HG03571 (cell line): Measurements from ENCODE around the gene RORC.
A peak's percentile ranks its signal among the peaks of the same experiment; 100 is the strongest.
"Not testable (repeated sequence)": the region's sequence is repeated elsewhere in the genome, so short reads cannot be mapped to it uniquely, and the experiment has no call there.

ENCODE experiments used
- ATAC-seq: cut with Tn5 transposase; IDR thresholded peaks from one replicate; pipeline ENCODE4 v1.9.1; 2021; ENCODE audit not compliant: unreplicated experiment

RORC gene

DNA sequence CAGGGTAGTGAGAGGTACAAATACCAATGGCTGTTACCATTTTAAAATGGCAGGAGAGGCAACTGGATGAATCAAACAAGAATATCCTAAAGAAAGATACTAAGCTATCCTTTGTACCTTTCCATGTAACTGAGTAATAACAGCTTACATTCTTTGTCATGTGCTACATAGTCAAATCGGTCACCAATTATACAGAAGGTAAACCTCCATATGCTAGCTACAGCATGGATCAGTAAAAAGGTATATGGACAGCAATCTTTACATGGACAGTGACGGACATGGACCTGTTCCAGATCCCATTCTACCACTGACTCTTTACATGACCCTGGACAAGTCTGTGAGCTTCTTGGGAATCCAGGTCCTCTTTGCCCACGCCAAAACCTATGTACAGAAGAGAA, 54.9 kb downstream of the RORC start:
- ATAC-seq = no peak

DNA sequence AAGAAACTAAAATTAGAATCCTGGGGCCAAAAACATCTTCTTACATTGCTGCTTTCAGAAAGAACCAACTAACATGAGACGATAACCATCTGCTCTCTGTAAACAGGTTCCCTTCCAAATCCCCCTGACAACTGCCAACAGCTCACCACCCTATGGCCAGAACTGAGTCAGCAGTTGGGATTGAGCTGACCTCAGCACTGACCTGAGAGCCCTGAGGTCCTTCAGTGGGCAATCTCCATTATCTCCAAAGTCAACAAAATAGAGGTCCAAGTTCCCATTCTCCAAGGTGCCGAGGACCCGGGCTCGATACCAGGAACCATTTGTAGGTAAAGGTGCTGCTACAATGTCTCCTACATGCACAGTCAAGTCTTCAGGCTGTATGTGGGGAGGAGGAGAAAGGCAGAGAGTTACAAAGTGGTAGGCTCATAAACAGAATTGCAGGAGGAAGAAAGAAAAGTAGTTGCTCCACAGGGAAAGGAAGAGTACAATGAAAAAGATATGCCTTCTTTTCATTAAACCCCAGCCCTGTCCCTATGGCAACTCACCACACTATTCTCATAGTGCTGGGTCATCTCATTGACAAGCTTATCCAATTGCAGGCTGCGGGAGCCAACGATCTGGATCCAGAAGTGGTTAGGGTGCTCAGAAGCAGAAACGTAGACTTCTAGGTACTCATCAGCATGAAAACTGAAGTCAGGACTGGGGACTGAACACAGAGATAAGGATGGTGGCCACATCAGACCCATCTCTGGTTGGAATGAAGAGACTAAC, 55.5 kb downstream of the RORC start:
- ATAC-seq = no peak

DNA sequence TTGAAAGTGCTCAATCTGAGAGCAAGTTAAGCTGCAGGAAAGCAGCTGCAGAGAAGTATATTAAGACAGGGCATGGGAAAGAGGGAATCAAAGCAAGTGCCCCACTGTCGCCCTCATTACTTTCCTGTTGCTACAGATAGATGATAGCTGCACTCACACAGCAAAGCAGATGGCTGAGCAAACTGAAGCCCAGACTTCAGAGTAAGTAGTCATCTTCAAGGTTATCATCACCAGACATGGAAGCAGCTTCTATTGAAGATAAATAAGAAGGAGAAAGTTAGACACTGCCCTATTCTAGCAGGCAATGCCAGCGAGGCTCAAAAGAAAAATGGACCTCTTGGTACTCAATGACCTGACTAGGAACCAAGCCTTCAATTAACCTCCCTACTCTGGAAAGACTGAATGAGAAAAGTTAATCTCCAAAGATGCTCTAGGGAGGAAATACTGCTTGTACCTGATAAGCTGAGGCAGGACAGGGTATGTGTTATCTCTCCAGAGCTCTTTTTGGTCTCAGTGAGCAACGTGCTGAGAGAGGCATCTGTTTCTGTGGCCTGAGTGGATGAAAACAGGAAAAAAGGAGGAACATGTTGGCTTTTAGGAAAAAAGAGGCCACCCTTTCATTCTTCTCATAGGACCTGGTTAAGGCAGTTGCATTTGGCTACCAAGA, 57.2 kb downstream of the RORC start:
- no peak for ATAC-seq

DNA sequence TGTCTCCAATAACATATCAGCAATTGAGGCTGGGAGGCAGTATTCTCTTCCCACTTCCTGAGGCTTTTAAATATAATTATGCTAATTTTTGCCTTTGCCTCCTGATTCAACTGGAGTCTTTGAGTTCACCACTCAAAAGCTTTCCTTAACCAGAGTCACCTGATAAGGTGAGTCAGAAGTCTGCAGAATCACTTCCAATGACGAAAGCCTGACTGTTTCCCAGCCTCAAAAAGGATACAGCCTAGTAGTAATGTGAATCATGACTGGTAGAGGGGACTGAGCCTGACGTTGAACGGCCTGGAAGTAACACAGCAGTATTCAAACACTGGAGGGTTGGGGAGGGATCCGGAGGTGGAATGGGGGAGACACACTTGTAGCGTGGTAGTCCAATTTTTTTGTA, 57.9 kb downstream of the RORC start:
- ATAC-seq = no peak

DNA sequence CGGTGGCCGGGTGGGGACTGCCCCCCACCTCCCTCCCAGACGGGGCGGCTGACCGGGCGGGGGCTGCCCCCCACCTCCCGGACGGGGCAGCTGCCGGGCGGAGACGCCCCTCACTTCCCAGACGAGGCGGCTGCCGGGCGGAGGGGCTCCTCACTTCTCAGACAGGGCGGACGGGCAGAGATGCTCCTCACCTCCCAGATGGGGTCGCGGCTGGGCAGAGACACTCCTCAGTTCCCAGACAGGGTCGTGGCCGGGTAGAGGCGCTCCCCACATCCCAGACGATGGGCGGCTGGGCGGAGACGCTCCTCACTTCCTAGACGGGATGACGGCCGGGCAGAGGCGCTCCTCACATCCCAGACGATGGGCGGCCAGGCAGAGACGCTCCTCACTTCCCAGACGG, 62.3 kb downstream of the RORC start:
- not testable (repeated sequence) for ATAC-seq

DNA sequence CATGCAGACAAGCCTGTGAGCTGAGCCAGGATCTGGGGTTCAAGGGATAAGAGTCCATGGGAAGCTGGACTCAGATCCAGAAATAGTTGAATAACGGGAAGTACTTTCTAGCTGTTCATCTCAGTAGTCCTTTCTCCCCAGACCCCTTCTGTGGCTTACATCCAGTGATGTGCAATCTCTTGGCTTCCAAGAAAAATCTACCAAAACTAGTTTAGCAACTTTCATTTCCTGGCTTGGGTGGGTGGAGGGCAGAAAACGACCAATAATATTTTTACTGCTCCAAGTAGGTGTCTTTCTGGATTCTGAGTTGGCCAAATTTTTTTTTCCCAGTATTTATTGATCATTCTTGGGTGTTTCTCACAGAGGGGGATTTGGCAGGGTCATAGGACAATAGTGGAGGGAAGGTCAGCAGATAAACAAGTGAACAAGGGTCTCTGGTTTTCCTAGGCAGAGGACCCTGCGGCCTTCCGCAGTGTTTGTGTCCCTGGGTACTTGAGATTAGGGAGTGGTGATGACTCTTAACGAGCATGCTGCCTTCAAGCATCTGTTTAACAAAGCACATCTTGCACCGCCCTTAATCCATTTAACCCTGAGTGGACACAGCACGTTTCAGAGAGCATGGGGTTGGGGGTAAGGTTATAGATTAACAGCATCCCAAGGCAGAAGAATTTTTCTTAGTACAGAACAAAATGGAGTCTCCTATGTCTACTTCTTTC, 63.1 kb downstream of the RORC start:
- ATAC-seq = not testable (repeated sequence)

DNA sequence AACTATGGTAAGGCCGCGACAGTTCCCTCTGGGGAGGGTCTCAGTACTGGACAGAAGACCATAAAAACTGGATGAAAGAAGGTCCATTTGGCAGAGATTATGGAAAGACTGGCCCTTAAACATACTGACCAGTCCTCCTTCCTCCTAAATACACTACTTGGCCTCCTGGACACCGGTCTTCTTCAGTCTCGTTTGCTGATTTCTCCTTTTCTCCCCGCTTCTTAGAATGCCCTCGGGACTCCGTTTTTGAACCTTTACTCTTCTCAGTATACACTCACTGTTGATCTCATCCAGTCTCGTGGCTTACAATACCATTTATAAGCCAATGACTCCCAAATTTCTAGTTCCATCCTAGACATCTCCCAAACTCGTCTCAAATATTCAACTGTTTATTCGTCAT, 67.6 kb downstream of the RORC start:
- ATAC-seq = no peak

DNA sequence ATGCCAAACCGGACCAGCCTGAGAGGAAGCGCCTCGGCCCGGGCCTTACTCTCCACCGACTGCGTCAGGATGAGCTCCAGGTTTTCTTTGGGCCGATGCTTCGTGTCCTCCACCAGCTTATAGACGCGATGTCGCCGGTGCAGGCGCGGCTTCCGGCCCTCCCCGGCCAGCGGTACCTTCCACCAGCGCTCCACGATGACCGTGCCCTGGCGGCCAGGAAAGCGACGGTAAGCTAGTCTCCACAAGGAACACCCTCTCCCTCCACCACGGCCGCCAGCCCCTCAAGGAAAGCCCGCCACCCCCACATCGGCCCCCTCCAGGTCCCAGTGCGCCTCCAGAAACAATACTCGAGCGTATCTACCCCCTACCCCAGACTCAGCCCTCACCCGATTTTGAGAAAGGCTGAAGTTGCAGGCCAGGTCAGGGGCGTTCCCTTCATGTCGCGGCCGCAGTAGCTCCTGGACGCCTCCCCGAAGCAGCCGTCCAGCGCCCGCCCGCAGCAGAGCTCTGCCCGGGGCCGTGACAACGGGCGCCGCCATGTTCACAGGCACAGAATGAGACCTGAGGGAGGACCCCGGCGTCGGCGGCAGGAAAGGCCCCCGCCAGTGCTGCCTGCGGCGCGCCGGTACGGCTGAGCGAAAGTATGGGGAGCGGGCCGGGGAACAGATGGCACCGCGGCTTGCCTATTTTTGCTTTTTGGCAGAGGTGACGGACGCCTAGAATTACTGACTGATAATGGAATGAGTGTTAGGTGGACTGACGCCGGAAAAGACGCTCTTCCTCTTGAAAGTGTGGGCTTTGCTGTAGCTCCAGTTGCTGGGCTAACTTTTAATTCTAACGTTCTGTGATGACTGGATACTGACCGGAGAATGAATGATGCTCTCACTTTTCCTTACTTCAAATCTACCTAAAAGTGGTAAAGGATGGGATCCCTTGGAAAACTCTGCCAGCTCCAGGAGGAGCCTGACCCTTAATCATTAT, 68.4 kb downstream of the RORC start, which contains the start of gene MRPL9:
TSS of gene MRPL9 (minus strand) at position 556 of the 981 bp plus-strand sequence. CDS start at position 539, 17 bp downstream.
- peak; percentile 91 for ATAC-seq

DNA sequence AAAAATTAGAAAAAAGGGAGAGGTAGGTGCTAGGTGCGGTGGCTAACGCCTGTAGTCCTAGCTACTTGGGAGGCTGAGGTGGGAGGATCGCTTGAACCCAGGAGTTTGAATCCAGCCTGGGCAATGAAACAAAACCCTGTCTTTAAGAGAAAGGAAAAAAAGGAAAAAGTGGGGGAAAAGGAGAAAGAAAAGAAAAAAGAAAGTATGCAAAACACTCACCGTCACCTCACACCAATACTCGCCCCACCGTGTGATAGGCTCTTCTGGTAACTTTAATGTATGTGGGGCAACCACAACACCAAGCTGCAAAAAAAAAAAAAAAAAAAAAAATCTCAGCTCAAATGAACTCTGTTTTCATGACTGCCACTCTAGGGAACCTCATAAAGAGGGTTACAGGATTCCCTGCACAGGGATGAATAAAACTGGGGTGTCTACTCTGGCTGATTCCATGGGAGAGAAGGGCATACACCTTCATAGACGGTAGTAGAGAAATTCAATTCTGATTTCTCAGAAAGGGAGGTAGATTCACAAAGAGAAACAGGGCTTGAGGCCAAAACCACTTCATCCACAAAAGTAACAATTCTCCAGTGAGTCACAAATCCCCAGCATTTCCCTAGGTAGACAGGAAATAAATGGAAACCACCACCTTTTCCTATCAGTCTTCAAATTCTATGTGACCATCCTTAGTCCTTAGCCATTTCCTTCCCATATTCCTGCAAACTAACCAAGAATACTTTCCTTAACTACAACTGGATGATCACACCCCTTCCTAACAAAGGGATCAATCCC, 70.8 kb downstream of the RORC start:
- no peak for ATAC-seq

DNA sequence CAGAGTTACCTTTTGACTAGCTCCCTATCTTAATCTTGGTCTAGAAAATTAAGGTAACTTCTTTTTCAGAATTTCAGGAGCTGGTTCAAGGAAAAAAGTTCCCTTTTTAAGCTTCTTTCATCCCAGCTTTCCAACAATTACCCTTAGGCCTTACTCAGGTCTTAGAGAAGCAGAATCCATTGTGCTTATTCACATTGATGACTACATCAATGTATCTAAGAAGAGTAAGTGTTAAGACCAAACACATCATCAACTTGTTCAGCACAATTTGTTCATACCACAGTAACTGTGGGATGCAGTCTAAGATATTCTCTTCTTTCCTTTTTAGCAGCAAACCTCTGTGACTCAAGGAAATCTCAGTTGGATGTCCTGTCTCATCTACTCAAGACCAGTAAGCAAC, 72.4 kb downstream of the RORC start:
- ATAC-seq = no peak

DNA sequence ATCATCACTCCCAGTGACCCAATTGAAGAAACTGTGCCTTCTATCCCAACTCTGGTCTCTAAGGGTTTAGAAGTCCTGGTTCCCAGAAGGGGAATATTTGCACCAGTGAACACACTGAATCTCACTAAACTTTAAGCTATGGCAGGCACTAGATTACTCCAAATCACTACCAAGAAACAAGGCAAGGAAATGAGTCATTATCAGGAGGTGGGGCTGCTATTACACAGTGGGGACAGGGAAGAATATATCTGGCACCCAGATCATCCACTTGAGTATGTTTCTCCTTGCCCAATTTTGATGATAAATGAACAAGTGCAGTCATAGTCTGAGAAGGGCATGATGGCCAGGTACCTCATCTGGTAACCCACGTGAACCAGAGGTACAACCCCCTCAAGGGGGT, 75.3 kb downstream of the RORC start:
- ATAC-seq = no peak
